Fibroblast of lung (primary cell): ENCODE data around the gene NDUFS3. TPM values are rescaled to one million over a fixed set of nuclear protein-coding genes. Genes with fewer than 3 reads are reported as not detected.

Experiments used
- DNase-seq, 2 donors: peaks; one replicate each; pipeline versions ENCODE4 v3.0.0 to v3.0.0-alpha.2; 2010; ENCODE audit warnings: low read depth in 2 of 2
- H2AFZ ChIP-seq: 2 replicates; pipeline ENCODE4 v1.5.1; 2012; ENCODE audit warnings: low read length, control low read depth, inconsistent platforms
- H3K27ac ChIP-seq: 2 replicates; pipeline ENCODE4 v1.5.1; 2011; ENCODE audit warnings: low read length, control low read depth; ENCODE audit not compliant: insufficient read depth
- H3K27me3 ChIP-seq: 2 replicates; pipeline ENCODE4 v1.5.1; 2011; ENCODE audit warnings: mild to moderate bottlenecking, low read length; ENCODE audit not compliant: control insufficient read depth, insufficient read depth
- H3K36me3 ChIP-seq: 2 replicates; pipeline ENCODE4 v1.5.1; 2011; ENCODE audit warnings: low read length; ENCODE audit not compliant: control insufficient read depth, insufficient read depth
- H3K4me1 ChIP-seq: 2 replicates; pipeline ENCODE4 v1.5.1; 2011; ENCODE audit warnings: low read length; ENCODE audit not compliant: control insufficient read depth, insufficient read depth; ENCODE audit errors: extremely low read depth
- H3K4me2 ChIP-seq: 2 replicates; pipeline ENCODE4 v1.5.1; 2011; ENCODE audit warnings: low read length, control low read depth; ENCODE audit not compliant: insufficient read depth; ENCODE audit errors: extremely low read depth
- H3K4me3 ChIP-seq, 4 experiments: fragments of 200-600 bp in 1 of 4; sonication (generic) in 1 of 4; replicated peaks in 1 of 4; 2 replicates each; pipeline ENCODE4 v1.5.1; 2011 to 2016; ENCODE audit warnings: low read length in 4 of 4, low read depth in 3 of 4, mild to moderate bottlenecking in 3 of 4, control low read depth in 2 of 4, inconsistent platforms in 1 of 4, mixed read lengths in 1 of 4; ENCODE audit not compliant: insufficient read depth in 1 of 4; ENCODE audit errors: control extremely low read depth in 1 of 4
- H3K79me2 ChIP-seq: 2 replicates; pipeline ENCODE4 v1.5.1; 2012; ENCODE audit warnings: mild to moderate bottlenecking, low read length, inconsistent platforms; ENCODE audit not compliant: control insufficient read depth, insufficient read depth
- H3K9ac ChIP-seq: 2 replicates; pipeline ENCODE4 v1.5.1; 2011; ENCODE audit warnings: mild to moderate bottlenecking, low read length, control low read depth; ENCODE audit not compliant: insufficient read depth
- H3K9me3 ChIP-seq: 2 replicates; pipeline ENCODE4 v1.5.1; 2012; ENCODE audit warnings: low read depth, low read length; ENCODE audit not compliant: control insufficient read depth, insufficient read depth
- H4K20me1 ChIP-seq: 2 replicates; pipeline ENCODE4 v1.5.1; 2011; ENCODE audit warnings: low read length; ENCODE audit not compliant: control insufficient read depth, insufficient read depth; ENCODE audit errors: extremely low read depth
- CTCF ChIP-seq, 2 donors: IDR thresholded peaks in 1 of 2; conservative IDR thresholded peaks in 1 of 2; 1 replicate in 1 of 2; 2 replicates in 1 of 2; pipeline ENCODE4 v1.5.1; 2011 to 2012; ENCODE audit warnings: low read length in 2 of 2, control low read depth in 1 of 2, inconsistent platforms in 1 of 2, low read depth in 1 of 2, mild to moderate bottlenecking in 1 of 2
- EZH2 ChIP-seq: IDR thresholded peaks from 2 replicates; pipeline ENCODE4 v1.5.1; 2012; ENCODE audit warnings: low read length, control low read depth, mild to moderate bottlenecking; ENCODE audit errors: missing control alignments
- polyA plus RNA-seq, 2 donors: library from polyadenylated mRNA; depleted of rRNA in 1 of 2; stranded (reverse) in 1 of 2; unstranded in 1 of 2; fragments of >200 nt; gene quantifications; 2 replicates each; pipeline ENCODE4 v1.2.1, GENCODE V29; 2011 to 2012; ENCODE audit warnings: missing spikeins in 1 of 2
- total RNA-seq: library from RNA; depleted of rRNA; stranded (reverse); fragments of >200 nt; gene quantifications from 2 replicates; pipeline ENCODE4 v1.2.1, GENCODE V29; 2014

Gene NDUFS3
- total and polyA plus RNA-seq, 2 donors (not counting 1 experiment from before 2014, with no cell fraction given), result 76.5 to 113 TPM

- peak; percentile 76 to 82 for DNase-seq
- peak overlapping the region; percentile 11 for H3K27ac ChIP-seq
- no peak overlapping the region for H3K4me3 ChIP-seq
- peaks cover 7% of the 10 kb centered on the region for H3K36me3 ChIP-seq
- no peak for TF ChIP-seq CTCF (conservative IDR thresholded peaks at IDR 0.05 in 1 of 2, IDR thresholded peaks at IDR 0.05 in 1 of 2; ENCODE audit: low read depth in 1 of 2, low read length in 2 of 2)
- no peak for TF ChIP-seq EZH2
- H3K9ac ChIP-seq, result no peak overlapping the region
- no peak overlapping the region for H2AFZ ChIP-seq
- no peaks in the 10 kb centered on the region for H3K27me3 ChIP-seq
- peak overlapping the region; percentile 61 for H3K4me2 ChIP-seq
- H4K20me1 ChIP-seq, result no peaks in the 10 kb centered on the region
- no peaks in the 10 kb centered on the region for H3K79me2 ChIP-seq
- H3K9me3 ChIP-seq, result no peaks in the 10 kb centered on the region
- peaks cover 11% of the 10 kb centered on the region for H3K4me1 ChIP-seq
Observed at GRCh38 chr11:47617417-47617809, 38.5 kb downstream of the NDUFS3 start.

GRCh38 chr11:47620836-47621378, 42.0 kb downstream of the NDUFS3 start:
- H3K36me3 ChIP-seq, result peaks cover 13% of the 10 kb centered on the region
- H3K79me2 ChIP-seq, result no peaks in the 10 kb centered on the region

GRCh38 chr11:47626234-47626633, 47.4 kb downstream of the NDUFS3 start:
- no peaks in the 10 kb centered on the region for H3K9me3 ChIP-seq
- no peaks in the 10 kb centered on the region for H3K4me1 ChIP-seq
- peaks cover 11% of the 10 kb centered on the region for H3K36me3 ChIP-seq
- no peak for DNase-seq
- no peaks in the 10 kb centered on the region for H4K20me1 ChIP-seq
- H3K4me2 ChIP-seq, result no peak overlapping the region
- no peaks in the 10 kb centered on the region for H3K27me3 ChIP-seq
- TF ChIP-seq CTCF (conservative IDR thresholded peaks at IDR 0.05 in 1 of 2, IDR thresholded peaks at IDR 0.05 in 1 of 2; ENCODE audit: low read depth in 1 of 2, low read length in 2 of 2) (no peak), EZH2 (no peak)
- no peaks in the 10 kb centered on the region for H3K79me2 ChIP-seq
- no peak overlapping the region for H3K27ac ChIP-seq
- no peak overlapping the region for H2AFZ ChIP-seq
- H3K9ac ChIP-seq, result no peak overlapping the region
- H3K4me3 ChIP-seq, result no peak overlapping the region

More at GRCh38 chr11:47620836-47621378, 42.0 kb downstream of the NDUFS3 start:
- no peaks in the 10 kb centered on the region for H3K27me3 ChIP-seq
- H3K4me3 ChIP-seq, result no peak overlapping the region
- no peak for DNase-seq
- no peak overlapping the region for H2AFZ ChIP-seq
- H3K4me1 ChIP-seq, result peaks cover 11% of the 10 kb centered on the region
- TF ChIP-seq CTCF (conservative IDR thresholded peaks at IDR 0.05 in 1 of 2, IDR thresholded peaks at IDR 0.05 in 1 of 2; ENCODE audit: low read depth in 1 of 2, low read length in 2 of 2), result no peak
- TF ChIP-seq EZH2, result no peak
- H3K9ac ChIP-seq, result no peak overlapping the region
- no peaks in the 10 kb centered on the region for H3K9me3 ChIP-seq
- H3K4me2 ChIP-seq, result no peak overlapping the region
- no peak overlapping the region for H3K27ac ChIP-seq
- no peaks in the 10 kb centered on the region for H4K20me1 ChIP-seq
